WTC11 (cell line): ENCODE data around the gene CDX1. TPM values are rescaled to one million over a fixed set of nuclear protein-coding genes. Genes with fewer than 3 reads are reported as not detected.

Source experiments
- ATAC-seq: fragments of 200-7000 bp; cut with Tn5 transposase; 2 replicates; pipeline ENCODE4 v1.10.0; 2021; ENCODE audit warnings: mild to moderate bottlenecking, moderate library complexity
- CTCF ChIA-PET: fragments of 300-600 bp; sonication (Branson Sonifier 250); formaldehyde crosslinking; loops from one replicate; lab custom pipeline; 2021; ENCODE audit warnings: antibody characterized with exemption; lab: Charles Lee
- POLR2A ChIA-PET: fragments of 350-600 bp; sonication (Branson Sonifier 250); formaldehyde crosslinking; loops from one replicate; lab custom pipeline; 2021; ENCODE audit warnings: antibody characterized with exemption; lab: Charles Lee
- DNase-seq: peaks from one replicate; pipeline ENCODE4 v3.0.0; 2021; ENCODE audit warnings: low spot score
- H3K27ac Mint-ChIP-seq: 2 replicates; pipeline ENCODE4 v1.8.0; 2021; ENCODE audit warnings: mixed read lengths
- H3K27me3 Mint-ChIP-seq: 2 replicates; pipeline ENCODE4 v1.8.0; 2021; ENCODE audit warnings: low read depth, mild to moderate bottlenecking, moderate library complexity, mixed read lengths
- H3K36me3 Mint-ChIP-seq: 2 replicates; pipeline ENCODE4 v1.8.0; 2021; ENCODE audit warnings: mixed read lengths
- H3K4me1 Mint-ChIP-seq: 2 replicates; pipeline ENCODE4 v1.8.0; 2022; ENCODE audit warnings: mixed read lengths
- H3K4me3 Mint-ChIP-seq: 2 replicates; pipeline ENCODE4 v1.8.0; 2021; ENCODE audit warnings: mild to moderate bottlenecking, moderate library complexity, mixed read lengths
- H3K9me3 Mint-ChIP-seq: 2 replicates; pipeline ENCODE4 v1.8.0; 2021; ENCODE audit warnings: mixed read lengths
- ATF1 ChIP-seq: sonication (generic); formaldehyde crosslinking; IDR thresholded peaks from 2 replicates; pipeline ENCODE4 v1.8.1; 2023; ENCODE audit warnings: mild to moderate bottlenecking, moderate library complexity, missing genetic modification reagents
- ATF2 ChIP-seq: sonication (generic); formaldehyde crosslinking; IDR thresholded peaks from 2 replicates; pipeline ENCODE4 v1.8.1; 2022; ENCODE audit warnings: low read depth, missing genetic modification reagents, borderline replicate concordance
- CBFB ChIP-seq: sonication (generic); formaldehyde crosslinking; IDR thresholded peaks from 2 replicates; pipeline ENCODE4 v1.8.1; 2022; ENCODE audit warnings: mild to moderate bottlenecking, low read depth, missing genetic modification reagents
- CDX4 ChIP-seq: fragments of 250-450 bp; sonication (Bioruptor Pico); IDR thresholded peaks from 2 replicates; pipeline ENCODE4 v1.9.0; 2021; ENCODE audit warnings: moderate library complexity, mild to moderate bottlenecking, inconsistent platforms, borderline replicate concordance
- EMX1 ChIP-seq: fragments of 250-450 bp; sonication (Bioruptor Pico); IDR thresholded peaks from 2 replicates; pipeline ENCODE4 v1.8.0; 2021; ENCODE audit warnings: mild to moderate bottlenecking
- FOXK1 ChIP-seq: sonication (generic); formaldehyde crosslinking; IDR thresholded peaks from 2 replicates; pipeline ENCODE4 v1.8.0; 2022; ENCODE audit warnings: mild to moderate bottlenecking, moderate library complexity, missing genetic modification reagents
- MYBL2 ChIP-seq: sonication (generic); formaldehyde crosslinking; IDR thresholded peaks from 2 replicates; pipeline ENCODE4 v1.8.1; 2023; ENCODE audit warnings: mild to moderate bottlenecking, moderate library complexity, missing genetic modification reagents
- NR1H2 ChIP-seq: sonication (generic); formaldehyde crosslinking; IDR thresholded peaks from 2 replicates; pipeline ENCODE4 v1.9.0; 2021; ENCODE audit warnings: mild to moderate bottlenecking, moderate library complexity, missing genetic modification reagents
- RELA ChIP-seq: sonication (generic); formaldehyde crosslinking; IDR thresholded peaks from 2 replicates; pipeline ENCODE4 v1.8.1; 2022; ENCODE audit warnings: missing genetic modification reagents, mild to moderate bottlenecking, borderline replicate concordance
- SMAD4 ChIP-seq: sonication (generic); formaldehyde crosslinking; IDR thresholded peaks from 2 replicates; pipeline ENCODE4 v1.8.0; 2022; ENCODE audit warnings: mild to moderate bottlenecking, missing genetic modification reagents
- TEAD1 ChIP-seq: sonication (generic); formaldehyde crosslinking; IDR thresholded peaks from 2 replicates; pipeline ENCODE4 v1.8.0; 2022; ENCODE audit warnings: mild to moderate bottlenecking, missing genetic modification reagents
- USF1 ChIP-seq: sonication (generic); formaldehyde crosslinking; IDR thresholded peaks from 2 replicates; pipeline ENCODE4 v1.8.0; 2022; ENCODE audit warnings: mild to moderate bottlenecking, missing genetic modification reagents
- ZMAT4 ChIP-seq: fragments of 250-450 bp; sonication (Bioruptor Pico); IDR thresholded peaks from 2 replicates; pipeline ENCODE4 v1.9.0; 2021; ENCODE audit warnings: mild to moderate bottlenecking
- ZNF121 ChIP-seq: sonication (generic); formaldehyde crosslinking; IDR thresholded peaks from 2 replicates; pipeline ENCODE4 v1.8.0; 2023; ENCODE audit warnings: missing genetic modification reagents
- ZNF138 ChIP-seq: sonication (generic); formaldehyde crosslinking; conservative IDR thresholded peaks from 2 replicates; pipeline ENCODE4 v1.8.1; 2022; ENCODE audit warnings: mild to moderate bottlenecking, moderate library complexity, missing genetic modification reagents
- ZNF232 ChIP-seq: sonication (generic); formaldehyde crosslinking; IDR thresholded peaks from 2 replicates; pipeline ENCODE4 v1.8.0; 2022; ENCODE audit warnings: mild to moderate bottlenecking, missing genetic modification reagents
- ZNF263 ChIP-seq: sonication (generic); formaldehyde crosslinking; IDR thresholded peaks from 2 replicates; pipeline ENCODE4 v1.8.1; 2022; ENCODE audit warnings: low read depth, mild to moderate bottlenecking, moderate library complexity, missing genetic modification reagents
- ZNF396 ChIP-seq: fragments of 250-450 bp; sonication (Bioruptor Pico); IDR thresholded peaks from 2 replicates; pipeline ENCODE4 v1.8.0; 2021; ENCODE audit warnings: mild to moderate bottlenecking, moderate library complexity, borderline replicate concordance
- ZNF425 ChIP-seq: fragments of 250-450 bp; sonication (Bioruptor Pico); conservative IDR thresholded peaks from 2 replicates; pipeline ENCODE4 v1.9.0; 2021; ENCODE audit warnings: mild to moderate bottlenecking
- total RNA-seq: library from RNA; stranded (reverse); gene quantifications from 3 replicates; pipeline ENCODE4 v1.2.3, GENCODE V29; 2021

The CDX1 gene
- total RNA-seq, 1 experiment from 2014 or later, result 0.13 TPM

GRCh38 chr5:150133581-150134197, 32.9 kb upstream of the CDX1 start:
- CTCF ChIA-PET, result interaction anchor here (0.9 to 1.0 kb wide), 2 partner anchors 12 to 39 kb away, joined by 3 to 4 read pairs; no protein-coding TSS in a partner anchor
- H3K27me3 Mint-ChIP-seq, result peaks cover 34% of the 10 kb centered on the region
- no peak for ATAC-seq
- no peak for DNase-seq
- no peak for TF ChIP-seq CDX4
- POLR2A ChIA-PET, result no interaction called here
- H3K4me3 Mint-ChIP-seq, result no peak overlapping the region
- no peaks in the 10 kb centered on the region for H3K9me3 Mint-ChIP-seq
- peaks cover 48% of the 10 kb centered on the region for H3K4me1 Mint-ChIP-seq
- H3K36me3 Mint-ChIP-seq, result no peaks in the 10 kb centered on the region
- no peak overlapping the region for H3K27ac Mint-ChIP-seq

GRCh38 chr5:150134198-150134588, 32.4 kb upstream of the CDX1 start:
- no peaks in the 10 kb centered on the region for H3K36me3 Mint-ChIP-seq
- DNase-seq, result no peak
- no peak for TF ChIP-seq ATF2 (CRISPR knock-in tag)
- TF ChIP-seq NR1H2 (CRISPR knock-in tag), result no peak
- TF ChIP-seq, all 79 proteins: peak for 0
- Mint-ChIP-seq H3K4me1 (peaks cover 53% of the 10 kb centered on the region), H3K27me3 (peaks cover 33% of the 10 kb centered on the region), H3K4me3 (no peak overlapping the region), H3K9me3 (no peaks in the 10 kb centered on the region), H3K27ac (no peak overlapping the region)
- ChIA-PET POLR2A (interaction anchor here (0.9 kb wide), 1 partner anchor 11 kb away, joined by 3 read pairs; no protein-coding TSS in a partner anchor), CTCF (interaction anchor here (0.9 to 1.0 kb wide), 2 partner anchors 12 to 39 kb away, joined by 3 to 4 read pairs; no protein-coding TSS in a partner anchor)
- ATAC-seq, result no peak

- DNase-seq (no peak), ATAC-seq (no peak)
- H3K4me3 Mint-ChIP-seq, result no peak overlapping the region
- H3K9me3 Mint-ChIP-seq, result no peaks in the 10 kb centered on the region
- TF ChIP-seq CBFB (CRISPR knock-in tag) (no peak), MYBL2 (CRISPR knock-in tag) (no peak), ATF2 (CRISPR knock-in tag) (no peak), USF1 (CRISPR knock-in tag) (no peak), ZNF263 (CRISPR knock-in tag) (no peak), ZNF396 (CRISPR knock-in tag) (no peak), FOXK1 (CRISPR knock-in tag) (no peak), ZNF121 (CRISPR knock-in tag) (no peak), ZNF232 (CRISPR knock-in tag) (no peak), ZMAT4 (CRISPR knock-in tag) (no peak), EMX1 (CRISPR knock-in tag) (no peak), ATF1 (no peak), ZNF425 (no peak), RELA (no peak), SMAD4 (CRISPR knock-in tag) (no peak), ZNF138 (CRISPR knock-in tag) (no peak), TEAD1 (CRISPR knock-in tag) (no peak)
- CTCF ChIA-PET, result interaction anchor here (0.6 to 2.8 kb wide), 7 partner anchors 19 to 603 kb away, joined by 3 to 8 read pairs (median 3); partner anchors contain the start of gene PDGFRB
- H3K4me1 Mint-ChIP-seq, result peaks cover 52% of the 10 kb centered on the region
- no peak overlapping the region for H3K27ac Mint-ChIP-seq
- POLR2A ChIA-PET, result interaction anchor here (0.8 kb wide), 1 partner anchor 20 kb away, joined by 5 read pairs; the partner anchor contains the start of gene PDGFRB
- no peaks in the 10 kb centered on the region for H3K36me3 Mint-ChIP-seq
- H3K27me3 Mint-ChIP-seq, result peaks cover 33% of the 10 kb centered on the region
Measured at GRCh38 chr5:150135557-150136304, 30.8 kb upstream of the CDX1 start.
